HepG2 (cell line): ENCODE results near the gene RAB20. TPM values are rescaled to one million over a fixed set of nuclear protein-coding genes. Genes with fewer than 3 reads are reported as not detected.

Experiments used
- ATAC-seq: fragments of 200-7000 bp; cut with Tn5 transposase; 3 replicates; pipeline ENCODE4 v1.9.1; 2020; ENCODE audit warnings: mild to moderate bottlenecking, moderate library complexity
- BruUV-seq: library from RNA; stranded (reverse); fragments of 400-500 nt; replicated peaks from 2 replicates; lab custom pipeline; 2021; lab: Mats Ljungman, UMichigan
- CTCF ChIA-PET: fragments of 300-600 bp; formaldehyde crosslinking; extraction: SDS; loops from one replicate; lab custom pipeline; 2021; ENCODE audit warnings: low total read pairs, inconsistent platforms, low intra/inter-chr PET ratio; lab: Yijun Ruan, JAX
- POLR2A ChIA-PET: fragments of 350-600 bp; sonication (Branson Sonifier 250); formaldehyde crosslinking; loops from one replicate; lab custom pipeline; 2020; ENCODE audit warnings: antibody characterized with exemption, inconsistent platforms; lab: Yijun Ruan, JAX
- DNase-seq: peaks from one replicate; pipeline ENCODE4 v3.0.0-alpha.2; 2015; ENCODE audit warnings: low spot score
- FAIRE-seq: peaks from 3 replicates; lab custom pipeline; 2011; peaks lifted over from hg19 to GRCh38; lab: Jason Lieb, UNC
- H2AFZ ChIP-seq: one replicate; pipeline ENCODE4 v1.6.1; 2011; ENCODE audit warnings: low read length, inconsistent platforms
- H3K27ac ChIP-seq: fragments of 300-600 bp; 3 replicates; pipeline ENCODE4 v1.8.0; 2011; ENCODE audit warnings: mixed run types, mild to moderate bottlenecking, mixed read lengths, low read length, inconsistent platforms; ENCODE audit not compliant: insufficient read depth; ENCODE audit errors: extremely low read length
- H3K27me3 ChIP-seq, 2 experiments: fragments of 200-600 bp in 1 of 2; 2 replicates in 1 of 2; 3 replicates in 1 of 2; pipeline versions ENCODE4 v1.6.0 to v1.8.0; 2011; ENCODE audit warnings: low read length in 2 of 2, mild to moderate bottlenecking in 2 of 2, moderate library complexity in 2 of 2, inconsistent platforms in 1 of 2; ENCODE audit not compliant: insufficient read depth in 2 of 2, control insufficient read depth in 1 of 2
- H3K36me3 ChIP-seq, 2 experiments: fragments of 200-600 bp in 1 of 2; replicated peaks in 1 of 2; 2 replicates in 1 of 2; 3 replicates in 1 of 2; pipeline versions ENCODE4 v1.5.1 to v1.8.0; 2011; ENCODE audit warnings: low read length in 2 of 2, inconsistent platforms in 1 of 2; ENCODE audit not compliant: insufficient read depth in 2 of 2, control insufficient read depth in 1 of 2
- H3K4me1 ChIP-seq: 2 replicates; pipeline ENCODE4 v1.5.1; 2012; ENCODE audit warnings: low read length, inconsistent platforms; ENCODE audit not compliant: insufficient read depth
- H3K4me2 ChIP-seq: 2 replicates; pipeline ENCODE4 v1.6.0; 2011; ENCODE audit warnings: low read depth, low read length, inconsistent platforms
- H3K4me3 ChIP-seq, 3 experiments: fragments of 200-600 bp in 1 of 3; sonication (generic), shearing (Covaris generic) in 1 of 3; replicated peaks in 1 of 3; 2 replicates each; pipeline ENCODE4 v1.5.1; 2011 to 2016; ENCODE audit warnings: low read length in 3 of 3, inconsistent platforms in 2 of 3, low read depth in 2 of 3, mild to moderate bottlenecking in 2 of 3, control low read depth in 1 of 3, mixed read lengths in 1 of 3; ENCODE audit not compliant: insufficient read depth in 1 of 3
- H3K79me2 ChIP-seq: one replicate; pipeline ENCODE4 v1.6.1; 2011; ENCODE audit warnings: low read length, inconsistent platforms; ENCODE audit not compliant: insufficient read depth
- H3K9ac ChIP-seq: 2 replicates; pipeline ENCODE4 v1.6.0; 2011; ENCODE audit warnings: mild to moderate bottlenecking, low read depth, low read length, inconsistent platforms; ENCODE audit not compliant: insufficient read depth
- H3K9me3 ChIP-seq: 2 replicates; pipeline ENCODE4 v1.5.1; 2012; ENCODE audit warnings: mild to moderate bottlenecking, low read length
- H4K20me1 ChIP-seq: 2 replicates; pipeline ENCODE4 v1.6.0; 2011; ENCODE audit warnings: inconsistent platforms, mild to moderate bottlenecking, low read length, moderate library complexity; ENCODE audit not compliant: insufficient read depth
- CC2D1A ChIP-seq: sonication (generic); formaldehyde crosslinking; IDR thresholded peaks from 2 replicates; pipeline ENCODE4 v1.8.1; 2023; ENCODE audit warnings: mild to moderate bottlenecking, missing genetic modification reagents
- CSRNP2 ChIP-seq: sonication (generic); formaldehyde crosslinking; conservative IDR thresholded peaks from 2 replicates; pipeline ENCODE4 v1.8.0; 2022; ENCODE audit warnings: low read depth, missing genetic modification reagents
- CTCF ChIP-seq: sonication (generic); formaldehyde crosslinking; IDR thresholded peaks from 2 replicates; pipeline ENCODE4 v1.5.0; 2020; ENCODE audit warnings: mild to moderate bottlenecking, missing genetic modification reagents, moderate library complexity
- HNF1A ChIP-seq, 2 experiments: sonication (generic) in 1 of 2; formaldehyde crosslinking in 1 of 2; IDR thresholded peaks; 2 replicates each; pipeline versions ENCODE4 v1.4.0 to v1.6.1; 2016 to 2020; ENCODE audit warnings: borderline replicate concordance in 1 of 2, low read depth in 1 of 2, mild to moderate bottlenecking in 1 of 2, missing genetic modification reagents in 1 of 2
- IRX3 ChIP-seq: sonication (generic); formaldehyde crosslinking; IDR thresholded peaks from 2 replicates; pipeline ENCODE4 v1.8.1; 2023; ENCODE audit warnings: mild to moderate bottlenecking, low read depth, missing genetic modification reagents, borderline replicate concordance
- MZF1 ChIP-seq: sonication (generic); formaldehyde crosslinking; IDR thresholded peaks from 2 replicates; pipeline ENCODE4 v1.8.1; 2023; ENCODE audit warnings: mild to moderate bottlenecking, missing genetic modification reagents, borderline replicate concordance
- SMC3 ChIP-seq: IDR thresholded peaks from 2 replicates; pipeline ENCODE4 v1.6.1; 2011; ENCODE audit warnings: low read length, improper control_type of control experiment
- TCF7 ChIP-seq: sonication (generic); IDR thresholded peaks from 2 replicates; pipeline ENCODE4 v1.6.1; 2016; ENCODE audit warnings: antibody characterized with exemption, low read depth
- ZNF136 ChIP-seq: sonication (generic); formaldehyde crosslinking; IDR thresholded peaks from 2 replicates; pipeline ENCODE4 v1.8.1; 2022; ENCODE audit warnings: low read depth, mild to moderate bottlenecking, moderate library complexity, missing genetic modification reagents
- ZNF501 ChIP-seq: sonication (generic); formaldehyde crosslinking; IDR thresholded peaks from 2 replicates; pipeline ENCODE4 v1.5.1; 2020; ENCODE audit warnings: mild to moderate bottlenecking, moderate library complexity, missing genetic modification reagents
- ZNF543 ChIP-seq: sonication (generic); formaldehyde crosslinking; IDR thresholded peaks from 2 replicates; pipeline ENCODE4 v1.4.0; 2020; ENCODE audit warnings: mild to moderate bottlenecking, missing genetic modification reagents
- ZNF556 ChIP-seq: sonication (generic); formaldehyde crosslinking; IDR thresholded peaks from 2 replicates; pipeline ENCODE4 v1.4.0; 2020; ENCODE audit warnings: mild to moderate bottlenecking, missing genetic modification reagents, borderline replicate concordance
- ZNF672 ChIP-seq: sonication (generic); formaldehyde crosslinking; IDR thresholded peaks from 2 replicates; pipeline ENCODE4 v1.8.1; 2022; ENCODE audit warnings: missing genetic modification reagents
- WGBS: methylation state at CpG from one replicate; pipeline ENCODE4 v1.1.6; 2017; ENCODE audit warnings: low lambda C conversion rate; 5-methylcytosine and 5-hydroxymethylcytosine counted together
- in situ Hi-C: cut with HindIII; loops from 2 replicates; pipeline ENCODE4 v1.10.0; 2017; ENCODE audit warnings: low pct_unique_long_range_greater_than_20kb; ENCODE audit not compliant: extremely low pct_ligation_motif_present
- intact Hi-C: fragments of 100-400 bp; cut with micrococcal nuclease; formaldehyde crosslinking; loops from one replicate; pipeline ENCODE4 v1.10.0; 2022; ENCODE audit not compliant: unreplicated experiment
- polyA plus RNA-seq, 8 experiments: library from polyadenylated mRNA; depleted of rRNA in 3 of 8; stranded (reverse) in 7 of 8; unstranded in 1 of 8; fragments of >200 nt; fragmentation: Illumina TruSeq in 4 of 8; extraction: Trizol in 4 of 8; gene quantifications; 2 replicates each; pipeline versions ENCODE4 v1.2.1 to v1.2.3, GENCODE V29; 2011 to 2016; ENCODE audit warnings: low read depth in 4 of 8, missing spikeins in 1 of 8, mixed read lengths in 1 of 8; ENCODE audit not compliant: insufficient read depth in 1 of 8
- total RNA-seq, 5 experiments: library from RNA; depleted of rRNA; stranded (reverse); fragments of >200 nt; fragmentation: Illumina TruSeq; extraction: Trizol; gene quantifications; 2 replicates each; pipeline ENCODE4 v1.2.3, GENCODE V29; 2016; ENCODE audit warnings: low read depth in 1 of 5

Gene RAB20
- total and polyA plus RNA-seq, 2 of the 13 experiments (the other 11 are each of a cell fraction or from before 2014, with no cell fraction given) = 15.6 to 30.5 TPM

GRCh38 chr13:110593430-110594130, 32.1 kb upstream of the RAB20 start:
- Histone ChIP-seq H3K27ac (no peak overlapping the region), H3K9me3 (no peaks in the 10 kb centered on the region), H3K9ac (no peak overlapping the region), H4K20me1 (no peaks in the 10 kb centered on the region), H2AFZ (no peak overlapping the region), H3K36me3 (no peaks in the 10 kb centered on the region), H3K27me3 (no peaks in the 10 kb centered on the region), H3K4me2 (no peak overlapping the region), H3K79me2 (no peaks in the 10 kb centered on the region), H3K4me1 (peaks cover 19% of the 10 kb centered on the region), H3K4me3 (no peak overlapping the region)
- DNase-seq (peak; percentile 65), FAIRE-seq (no peak), ATAC-seq (peak; percentile 89)
- no TSS peak for BruUV-seq
- in situ Hi-C loops (loop anchor here (5.0 to 10.0 kb wide), 2 partner anchors 224 to 331 kb away; no protein-coding TSS in a partner anchor), intact Hi-C loops (loop anchor here (1.0 to 10.0 kb wide), 5 partner anchors 139 to 631 kb away; no protein-coding TSS in a partner anchor)
- ChIA-PET CTCF (interaction anchor here (1.6 to 2.0 kb wide), 2 partner anchors 138 to 226 kb away, joined by 5 to 12 read pairs; no protein-coding TSS in a partner anchor), POLR2A (interaction anchor here (1.2 kb wide), 1 partner anchor 32 kb away, joined by 4 read pairs; the partner anchor contains the start of gene RAB20)
- WGBS = 39% methylated on average over 6 of the region's 6 CpGs
- TF ChIP-seq ZNF672 (CRISPR knock-in tag) (no peak), ZNF136 (CRISPR knock-in tag) (no peak), MZF1 (CRISPR knock-in tag) (no peak), ZNF501 (CRISPR knock-in tag) (no peak), CC2D1A (CRISPR knock-in tag) (no peak), CTCF (CRISPR knock-in tag) (peak; percentile 75), IRX3 (CRISPR knock-in tag) (no peak), HNF1A (IDR thresholded peaks at IDR 0.05; ENCODE audit: low read depth) (no peak), HNF1A (CRISPR knock-in tag; IDR thresholded peaks at IDR 0.05; ENCODE audit: borderline replicate concordance) (no peak), ZNF543 (CRISPR knock-in tag) (no peak), TCF7 (no peak), SMC3 (peak; percentile 72), CSRNP2 (CRISPR knock-in tag) (no peak), ZNF556 (CRISPR knock-in tag) (no peak)
